Endodermal cell (in vitro differentiated cells): Measurements from ENCODE around the gene PSME3IP1. TPM values are rescaled to one million over a fixed set of nuclear protein-coding genes. Genes with fewer than 3 reads are reported as not detected.

ENCODE experiments used
- DNase-seq: peaks from one replicate; pipeline ENCODE4 v3.0.0-alpha.2; 2017
- H3K27ac ChIP-seq: 2 replicates; pipeline ENCODE4 v1.5.1; 2013; ENCODE audit warnings: mild to moderate bottlenecking, low read depth, low read length, moderate library complexity
- H3K27me3 ChIP-seq: 2 replicates; pipeline ENCODE4 v1.6.1; 2013; ENCODE audit warnings: mild to moderate bottlenecking, low read length, moderate library complexity; ENCODE audit not compliant: insufficient read depth, control insufficient read depth, poor library complexity, severe bottlenecking
- H3K36me3 ChIP-seq: 2 replicates; pipeline ENCODE4 v1.7.0; 2013; ENCODE audit warnings: mild to moderate bottlenecking, low read length, moderate library complexity; ENCODE audit not compliant: control insufficient read depth, insufficient read depth
- H3K4me1 ChIP-seq: one replicate; pipeline ENCODE4 v1.7.0; 2013; ENCODE audit warnings: low read length; ENCODE audit not compliant: control insufficient read depth, insufficient read depth
- H3K4me3 ChIP-seq: 2 replicates; pipeline ENCODE4 v1.5.1; 2013; ENCODE audit warnings: mild to moderate bottlenecking, low read length, moderate library complexity
- H3K9ac ChIP-seq: 2 replicates; pipeline ENCODE4 v1.6.1; 2013; ENCODE audit warnings: mild to moderate bottlenecking, low read length, moderate library complexity; ENCODE audit not compliant: poor library complexity, severe bottlenecking; ENCODE audit errors: extremely low read depth
- H3K9me3 ChIP-seq: 2 replicates; pipeline ENCODE4 v1.6.1; 2013; ENCODE audit warnings: mild to moderate bottlenecking, low read length, moderate library complexity; ENCODE audit not compliant: control insufficient read depth
- H3K27ac Mint-ChIP-seq: 2 replicates; pipeline ENCODE4 v1.8.0; 2020; ENCODE audit warnings: mixed read lengths
- H3K27me3 Mint-ChIP-seq: 2 replicates; pipeline ENCODE4 v1.8.0; 2021; ENCODE audit warnings: mild to moderate bottlenecking, mixed read lengths; ENCODE audit not compliant: insufficient read depth
- H3K36me3 Mint-ChIP-seq: 2 replicates; pipeline ENCODE4 v1.8.0; 2020; ENCODE audit warnings: low read depth, mixed read lengths
- H3K4me1 Mint-ChIP-seq: 2 replicates; pipeline ENCODE4 v1.8.0; 2020; ENCODE audit warnings: mixed read lengths
- H3K4me3 Mint-ChIP-seq: 2 replicates; pipeline ENCODE4 v1.8.0; 2020; ENCODE audit warnings: mild to moderate bottlenecking, moderate library complexity, mixed read lengths
- H3K9me3 Mint-ChIP-seq: 2 replicates; pipeline ENCODE4 v1.8.0; 2020; ENCODE audit warnings: mild to moderate bottlenecking, mixed read lengths
- WGBS, 2 experiments: methylation state at CpG; one replicate each; pipeline versions ENCODE4 v1.1.5 to v1.1.7; 2013; ENCODE audit warnings: missing lambda C conversion rate in 2 of 2, mixed read lengths in 1 of 2; ENCODE audit not compliant: insufficient coverage in 1 of 2, insufficient read length in 1 of 2; 5-methylcytosine and 5-hydroxymethylcytosine counted together
- total RNA-seq, 2 donors: library from RNA; stranded (reverse); fragmentation: NEBNext Ultra II Directional in 1 of 2; extraction: Animal tissue kit (Norgen Biotek cat#: 25700) in 1 of 2; gene quantifications; 2 replicates in 1 of 2; 3 replicates in 1 of 2; pipeline ENCODE4 v1.2.1, GENCODE V29; 2021
- TF ChIP-seq, protein P1 (sequence below): fragments of 200-600 bp; sonication (generic); conservative IDR thresholded peaks from 2 replicates; pipeline ENCODE4 v1.5.0; 2021; ENCODE audit warnings: antibody characterized with exemption, mild to moderate bottlenecking

The PSME3IP1 gene
- total RNA-seq, 2 donors from 2014 or later = 94.2 to 102 TPM

- H3K27me3 Mint-ChIP-seq = no peaks in the 10 kb centered on the region
- Histone ChIP-seq H3K4me1 (no peaks in the 10 kb centered on the region), H3K36me3 (no peaks in the 10 kb centered on the region), H3K27me3 (no peaks in the 10 kb centered on the region), H3K27ac (no peak overlapping the region), H3K9ac (no peak overlapping the region), H3K4me3 (no peak overlapping the region), H3K9me3 (no peaks in the 10 kb centered on the region)
- no peak overlapping the region for H3K4me3 Mint-ChIP-seq
- no peaks in the 10 kb centered on the region for H3K9me3 Mint-ChIP-seq
- no peak for DNase-seq
- H3K27ac Mint-ChIP-seq = no peak overlapping the region
- no peaks in the 10 kb centered on the region for H3K36me3 Mint-ChIP-seq
- WGBS, 2 experiments = 92 to 95% methylated on average over 5 to 10 of the region's 10 CpGs
- TF ChIP-seq, protein P1, sequence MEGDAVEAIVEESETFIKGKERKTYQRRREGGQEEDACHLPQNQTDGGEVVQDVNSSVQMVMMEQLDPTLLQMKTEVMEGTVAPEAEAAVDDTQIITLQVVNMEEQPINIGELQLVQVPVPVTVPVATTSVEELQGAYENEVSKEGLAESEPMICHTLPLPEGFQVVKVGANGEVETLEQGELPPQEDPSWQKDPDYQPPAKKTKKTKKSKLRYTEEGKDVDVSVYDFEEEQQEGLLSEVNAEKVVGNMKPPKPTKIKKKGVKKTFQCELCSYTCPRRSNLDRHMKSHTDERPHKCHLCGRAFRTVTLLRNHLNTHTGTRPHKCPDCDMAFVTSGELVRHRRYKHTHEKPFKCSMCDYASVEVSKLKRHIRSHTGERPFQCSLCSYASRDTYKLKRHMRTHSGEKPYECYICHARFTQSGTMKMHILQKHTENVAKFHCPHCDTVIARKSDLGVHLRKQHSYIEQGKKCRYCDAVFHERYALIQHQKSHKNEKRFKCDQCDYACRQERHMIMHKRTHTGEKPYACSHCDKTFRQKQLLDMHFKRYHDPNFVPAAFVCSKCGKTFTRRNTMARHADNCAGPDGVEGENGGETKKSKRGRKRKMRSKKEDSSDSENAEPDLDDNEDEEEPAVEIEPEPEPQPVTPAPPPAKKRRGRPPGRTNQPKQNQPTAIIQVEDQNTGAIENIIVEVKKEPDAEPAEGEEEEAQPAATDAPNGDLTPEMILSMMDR = no peak
- no peaks in the 10 kb centered on the region for H3K4me1 Mint-ChIP-seq
Measured at GRCh38 chr16:57137566-57138273, 48.1 kb downstream of the PSME3IP1 start.

DNA sequence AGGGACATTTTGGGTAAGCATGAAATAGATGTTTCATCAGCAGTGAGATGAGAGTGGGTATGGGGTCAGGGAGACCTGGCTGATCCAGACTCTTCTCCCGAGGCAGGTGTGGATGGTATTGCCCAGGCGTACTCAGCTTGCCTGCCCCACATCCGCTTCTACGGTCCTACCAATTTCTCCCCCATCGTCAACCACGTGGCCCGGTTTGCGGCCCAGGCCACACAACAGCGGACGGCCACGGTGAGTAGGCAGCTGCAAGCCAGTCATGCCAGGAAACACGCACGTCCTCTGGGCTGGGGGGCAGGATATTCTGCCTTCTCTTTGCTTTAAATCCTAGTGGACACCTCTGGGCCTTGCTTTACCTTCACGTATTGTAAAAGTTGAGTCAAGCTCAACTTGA, 48.8 kb downstream of the PSME3IP1 start:
- Histone ChIP-seq H3K4me3 (no peak overlapping the region), H3K27ac (no peak overlapping the region), H3K36me3 (no peaks in the 10 kb centered on the region), H3K27me3 (no peaks in the 10 kb centered on the region), H3K4me1 (no peaks in the 10 kb centered on the region), H3K9ac (no peak overlapping the region), H3K9me3 (no peaks in the 10 kb centered on the region)
- H3K27ac Mint-ChIP-seq = no peak overlapping the region
- TF ChIP-seq, protein P1 = no peak
- H3K36me3 Mint-ChIP-seq = no peaks in the 10 kb centered on the region
- H3K27me3 Mint-ChIP-seq = no peaks in the 10 kb centered on the region
- WGBS, 2 experiments = 89 to 92% methylated on average over 14 of the region's 14 CpGs
- no peaks in the 10 kb centered on the region for H3K9me3 Mint-ChIP-seq
- no peaks in the 10 kb centered on the region for H3K4me1 Mint-ChIP-seq
- no peak overlapping the region for H3K4me3 Mint-ChIP-seq
- DNase-seq = no peak

DNA sequence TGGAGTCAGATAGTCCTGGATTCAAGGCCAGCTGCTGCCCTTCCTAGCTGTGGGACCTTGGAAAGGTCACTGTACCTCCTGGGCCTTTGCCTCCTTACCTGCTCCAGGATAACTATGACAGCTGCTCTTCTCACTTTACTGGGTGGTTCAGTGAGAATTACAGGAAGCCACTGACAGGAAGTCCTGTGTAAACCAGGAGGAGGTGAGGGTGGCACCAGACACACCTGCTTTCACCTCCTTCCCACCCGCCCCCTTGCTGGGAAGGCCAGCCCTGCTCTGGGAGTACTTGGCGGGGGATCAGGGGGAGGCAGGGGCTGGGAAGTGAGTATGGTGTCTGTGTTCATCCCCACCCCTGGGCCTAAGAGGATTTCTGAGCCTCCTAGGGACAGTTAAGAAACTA, 50.9 kb downstream of the PSME3IP1 start:
- Mint-ChIP-seq H3K27ac (no peak overlapping the region), H3K4me1 (no peaks in the 10 kb centered on the region), H3K4me3 (no peak overlapping the region), H3K36me3 (no peaks in the 10 kb centered on the region), H3K27me3 (no peaks in the 10 kb centered on the region), H3K9me3 (no peaks in the 10 kb centered on the region)
- H3K27me3 ChIP-seq = no peaks in the 10 kb centered on the region
- H3K36me3 ChIP-seq = no peaks in the 10 kb centered on the region
- WGBS, 2 experiments = 88% methylated on average over 2 of the region's 2 CpGs; no CpG with 5 or more reads in 1 of the 2 experiments
- TF ChIP-seq, protein P1 = no peak
- no peak overlapping the region for H3K27ac ChIP-seq
- no peak overlapping the region for H3K4me3 ChIP-seq
- H3K9ac ChIP-seq = no peak overlapping the region
- no peak for DNase-seq
- no peaks in the 10 kb centered on the region for H3K4me1 ChIP-seq
- H3K9me3 ChIP-seq = no peaks in the 10 kb centered on the region
